Liver (tissue), 9 donors: ENCODE results near the gene MGA. TPM values are rescaled to one million over a fixed set of nuclear protein-coding genes. Genes with fewer than 3 reads are reported as not detected.

ENCODE experiments used
- DNase-seq: peaks from one replicate; pipeline ENCODE4 v3.0.0-alpha.2; 2017; ENCODE audit warnings: low spot score
- H3K27ac ChIP-seq, 2 donors: one replicate each; pipeline ENCODE4 v1.7.0; 2013; ENCODE audit warnings: inconsistent platforms in 2 of 2, low read length in 2 of 2, control low read depth in 1 of 2, low read depth in 1 of 2, mild to moderate bottlenecking in 1 of 2
- H3K27me3 ChIP-seq, 4 donors: one replicate each; pipeline versions ENCODE4 v1.6.1 to v1.7.0; 2013; ENCODE audit warnings: low read length in 3 of 4, inconsistent platforms in 1 of 4, mild to moderate bottlenecking in 1 of 4, moderate library complexity in 1 of 4; ENCODE audit not compliant: control insufficient read depth in 4 of 4, insufficient read depth in 4 of 4
- H3K36me3 ChIP-seq, 4 donors: one replicate each; pipeline versions ENCODE4 v1.6.1 to v1.7.0; 2013; ENCODE audit warnings: low read length in 3 of 4, mild to moderate bottlenecking in 3 of 4, low read depth in 1 of 4, moderate library complexity in 1 of 4; ENCODE audit not compliant: control insufficient read depth in 4 of 4, insufficient read depth in 3 of 4
- H3K4me1 ChIP-seq, 4 donors: one replicate each; pipeline versions ENCODE4 v1.6.1 to v1.7.0; 2013; ENCODE audit warnings: low read length in 3 of 4, mild to moderate bottlenecking in 3 of 4, moderate library complexity in 1 of 4; ENCODE audit not compliant: control insufficient read depth in 4 of 4, insufficient read depth in 4 of 4
- H3K4me3 ChIP-seq, 3 donors: one replicate each; pipeline versions ENCODE4 v1.6.1 to v1.7.0; 2013; ENCODE audit warnings: low read length in 3 of 3, control low read depth in 1 of 3, low read depth in 1 of 3, mild to moderate bottlenecking in 1 of 3
- H3K9ac ChIP-seq, 2 donors: one replicate each; pipeline ENCODE4 v1.7.0; 2013; ENCODE audit warnings: low read length in 2 of 2, mild to moderate bottlenecking in 2 of 2, moderate library complexity in 2 of 2, control low read depth in 1 of 2, low read depth in 1 of 2
- H3K9me3 ChIP-seq, 4 donors: one replicate each; pipeline versions ENCODE4 v1.6.1 to v1.7.0; 2013; ENCODE audit warnings: low read length in 3 of 4; ENCODE audit not compliant: control insufficient read depth in 4 of 4
- CTCF ChIP-seq: fragments of 150-350 bp; IDR thresholded peaks from 2 replicates; pipeline ENCODE4 v1.5.1; 2017; ENCODE audit warnings: improper control_type of control experiment, low read depth, low read length; ENCODE audit not compliant: missing input control
- EGR1 ChIP-seq, 2 donors: IDR thresholded peaks; 2 replicates each; pipeline ENCODE4 v1.6.1; 2016 to 2018; ENCODE audit warnings: antibody characterized with exemption in 2 of 2, low read depth in 2 of 2
- FOXA1 ChIP-seq: IDR thresholded peaks from 2 replicates; pipeline ENCODE4 v1.6.1; 2016; ENCODE audit warnings: antibody characterized with exemption
- FOXA2 ChIP-seq: IDR thresholded peaks from 2 replicates; pipeline ENCODE4 v1.6.1; 2016; ENCODE audit warnings: antibody characterized with exemption
- HNF4A ChIP-seq, 2 donors: conservative IDR thresholded peaks; 2 replicates each; pipeline ENCODE4 v1.6.1; 2016; ENCODE audit warnings: antibody characterized with exemption in 2 of 2, mild to moderate bottlenecking in 2 of 2
- HNF4G ChIP-seq: IDR thresholded peaks from 2 replicates; pipeline ENCODE4 v1.6.1; 2016; ENCODE audit warnings: antibody characterized with exemption
- JUND ChIP-seq, 2 donors: IDR thresholded peaks; 2 replicates each; pipeline ENCODE4 v1.6.1; 2016; ENCODE audit warnings: antibody characterized with exemption in 2 of 2
- MAX ChIP-seq: IDR thresholded peaks from 2 replicates; pipeline ENCODE4 v1.6.1; 2016; ENCODE audit warnings: antibody characterized with exemption
- NR2F2 ChIP-seq: IDR thresholded peaks from 2 replicates; pipeline ENCODE4 v1.6.1; 2016; ENCODE audit warnings: antibody characterized with exemption
- RAD21 ChIP-seq, 2 donors: IDR thresholded peaks; 2 replicates each; pipeline ENCODE4 v1.6.1; 2016; ENCODE audit warnings: antibody characterized with exemption in 2 of 2, mild to moderate bottlenecking in 2 of 2
- RXRA ChIP-seq, 2 donors: IDR thresholded peaks; 2 replicates each; pipeline ENCODE4 v1.6.1; 2017 to 2018; ENCODE audit warnings: antibody characterized with exemption in 2 of 2, mild to moderate bottlenecking in 1 of 2
- SP1 ChIP-seq: IDR thresholded peaks from 2 replicates; pipeline ENCODE4 v1.6.1; 2018; ENCODE audit warnings: antibody characterized with exemption, mild to moderate bottlenecking
- TAF1 ChIP-seq: conservative IDR thresholded peaks from 2 replicates; pipeline ENCODE4 v1.6.1; 2016; ENCODE audit warnings: antibody characterized with exemption, mild to moderate bottlenecking
- YY1 ChIP-seq: IDR thresholded peaks from 2 replicates; pipeline ENCODE4 v1.6.1; 2016; ENCODE audit warnings: antibody characterized with exemption, mild to moderate bottlenecking
- ZBTB33 ChIP-seq: IDR thresholded peaks from 2 replicates; pipeline ENCODE4 v1.6.1; 2016; ENCODE audit warnings: antibody characterized with exemption
- WGBS: extraction: QIAGEN DNeasy Blood & Tissue Kit; methylation state at CpG from one replicate; pipeline ENCODE4 v1.1.7; 2013; 5-methylcytosine and 5-hydroxymethylcytosine counted together
- polyA plus RNA-seq, 2 donors: library from polyadenylated mRNA; stranded (reverse) in 1 of 2; unstranded in 1 of 2; fragments of 200-250 nt in 1 of 2; fragments of >200 nt in 1 of 2; fragmentation: Nextera tagmentation in 1 of 2; extraction: Ambion mirVana in 1 of 2; gene quantifications; one replicate each; pipeline versions ENCODE4 v1.2.1 to v1.2.3, GENCODE V29; 2013 to 2015
- total RNA-seq, 2 donors: library from RNA; depleted of rRNA; stranded (reverse); fragments of >200 nt; gene quantifications; one replicate each; pipeline ENCODE4 v1.2.3, GENCODE V29; 2014
- TF ChIP-seq, protein P1 (sequence below): IDR thresholded peaks from 2 replicates; pipeline ENCODE4 v1.6.1; 2016; ENCODE audit warnings: antibody characterized with exemption
- TF ChIP-seq, protein P2 (sequence below): IDR thresholded peaks from 2 replicates; pipeline ENCODE4 v1.6.1; 2016; ENCODE audit warnings: antibody characterized with exemption, mild to moderate bottlenecking
- donor health status: healthy.
- donor health status: healthy.
- donor health status: healthy.
- donor health status: healthy.
- donor health status: healthy.

Gene MGA
- total and polyA plus RNA-seq, 4 donors: 2.1 to 33.5 (median 13.2) TPM

DNA sequence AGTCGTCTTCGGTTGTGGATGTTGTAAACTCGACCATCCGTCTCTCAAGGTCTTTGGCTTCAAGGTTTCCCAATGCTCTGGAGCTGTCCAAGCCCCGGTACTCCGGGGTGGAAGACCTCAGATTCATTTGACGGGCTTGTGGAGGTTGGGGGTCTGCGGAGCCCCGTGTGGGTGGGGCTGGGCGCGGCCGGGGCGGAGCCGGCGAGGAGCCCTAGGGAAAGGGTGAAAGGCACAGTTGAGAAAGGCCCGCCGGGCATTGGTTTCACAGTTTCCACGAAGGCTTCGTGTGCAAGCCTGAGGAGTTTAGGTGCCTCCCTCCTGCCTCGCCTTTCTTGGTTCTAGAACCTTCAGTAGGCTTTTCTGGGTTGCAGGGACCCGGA, 360 bp upstream of the MGA start:
- 30% methylated on average over 21 of the region's 21 CpGs for WGBS
- no peak overlapping the region for H3K9ac ChIP-seq
- no peak for DNase-seq
- peaks cover 7 to 27% (median 16%) of the 10 kb centered on the region in 4 donors for H3K4me1 ChIP-seq
- TF ChIP-seq CTCF: no peak
- TF ChIP-seq TAF1: no peak
- TF ChIP-seq HNF4A (conservative IDR thresholded peaks at IDR 0.05): no peak
- TF ChIP-seq ZBTB33: no peak
- no peak for TF ChIP-seq HNF4G
- no peak for TF ChIP-seq EGR1 (IDR thresholded peaks at IDR 0.05; ENCODE audit: low read depth in 2 of 2)
- TF ChIP-seq YY1: no peak
- no peak for TF ChIP-seq NR2F2
- TF ChIP-seq RAD21 (IDR thresholded peaks at IDR 0.05): no peak
- TF ChIP-seq, protein P1, sequence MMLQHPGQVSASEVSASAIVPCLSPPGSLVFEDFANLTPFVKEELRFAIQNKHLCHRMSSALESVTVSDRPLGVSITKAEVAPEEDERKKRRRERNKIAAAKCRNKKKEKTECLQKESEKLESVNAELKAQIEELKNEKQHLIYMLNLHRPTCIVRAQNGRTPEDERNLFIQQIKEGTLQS: no peak
- TF ChIP-seq SP1: no peak
- TF ChIP-seq JUND (IDR thresholded peaks at IDR 0.05): no peak
- TF ChIP-seq FOXA1: no peak
- TF ChIP-seq MAX: no peak
- TF ChIP-seq FOXA2: no peak
- TF ChIP-seq, protein P2, sequence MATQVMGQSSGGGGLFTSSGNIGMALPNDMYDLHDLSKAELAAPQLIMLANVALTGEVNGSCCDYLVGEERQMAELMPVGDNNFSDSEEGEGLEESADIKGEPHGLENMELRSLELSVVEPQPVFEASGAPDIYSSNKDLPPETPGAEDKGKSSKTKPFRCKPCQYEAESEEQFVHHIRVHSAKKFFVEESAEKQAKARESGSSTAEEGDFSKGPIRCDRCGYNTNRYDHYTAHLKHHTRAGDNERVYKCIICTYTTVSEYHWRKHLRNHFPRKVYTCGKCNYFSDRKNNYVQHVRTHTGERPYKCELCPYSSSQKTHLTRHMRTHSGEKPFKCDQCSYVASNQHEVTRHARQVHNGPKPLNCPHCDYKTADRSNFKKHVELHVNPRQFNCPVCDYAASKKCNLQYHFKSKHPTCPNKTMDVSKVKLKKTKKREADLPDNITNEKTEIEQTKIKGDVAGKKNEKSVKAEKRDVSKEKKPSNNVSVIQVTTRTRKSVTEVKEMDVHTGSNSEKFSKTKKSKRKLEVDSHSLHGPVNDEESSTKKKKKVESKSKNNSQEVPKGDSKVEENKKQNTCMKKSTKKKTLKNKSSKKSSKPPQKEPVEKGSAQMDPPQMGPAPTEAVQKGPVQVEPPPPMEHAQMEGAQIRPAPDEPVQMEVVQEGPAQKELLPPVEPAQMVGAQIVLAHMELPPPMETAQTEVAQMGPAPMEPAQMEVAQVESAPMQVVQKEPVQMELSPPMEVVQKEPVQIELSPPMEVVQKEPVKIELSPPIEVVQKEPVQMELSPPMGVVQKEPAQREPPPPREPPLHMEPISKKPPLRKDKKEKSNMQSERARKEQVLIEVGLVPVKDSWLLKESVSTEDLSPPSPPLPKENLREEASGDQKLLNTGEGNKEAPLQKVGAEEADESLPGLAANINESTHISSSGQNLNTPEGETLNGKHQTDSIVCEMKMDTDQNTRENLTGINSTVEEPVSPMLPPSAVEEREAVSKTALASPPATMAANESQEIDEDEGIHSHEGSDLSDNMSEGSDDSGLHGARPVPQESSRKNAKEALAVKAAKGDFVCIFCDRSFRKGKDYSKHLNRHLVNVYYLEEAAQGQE: no peak
- H3K36me3 ChIP-seq: no peaks in the 10 kb centered on the region
- H3K9me3 ChIP-seq: no peaks in the 10 kb centered on the region
- no peaks in the 10 kb centered on the region for H3K27me3 ChIP-seq
- peak overlapping the region; percentile 3 to 53 (median 47) for H3K4me3 ChIP-seq
- peak overlapping the region; percentile 67 to 90 for H3K27ac ChIP-seq

DNA sequence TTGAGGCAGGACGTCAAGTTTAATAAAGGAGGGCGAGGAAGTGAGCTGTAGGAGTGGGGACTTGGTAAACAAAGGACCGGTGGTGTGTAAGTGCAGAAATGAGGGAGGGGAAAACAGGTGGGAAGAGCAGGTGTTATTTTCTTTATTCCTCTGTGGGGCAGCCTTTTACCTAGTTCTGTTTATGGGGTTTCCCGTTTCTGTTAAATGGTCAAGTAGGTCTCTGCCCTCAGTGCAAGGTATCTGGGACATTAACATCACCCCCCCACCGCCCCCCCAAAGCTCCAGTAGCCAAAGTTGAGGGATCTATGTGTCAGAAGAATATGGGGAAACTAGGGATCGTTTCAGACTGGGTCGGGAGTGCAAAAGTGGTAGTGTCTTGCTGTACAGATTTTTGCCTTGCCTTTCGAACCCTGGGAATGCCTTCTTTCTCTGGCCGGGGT, 893 bp downstream of the MGA start:
- Histone ChIP-seq H3K27me3 (no peaks in the 10 kb centered on the region), H3K4me3 (peak overlapping the region; percentile 45 to 62 (median 53)), H3K27ac (peak overlapping the region; percentile 67 to 90), H3K9ac (peak overlapping the region; percentile 15 to 58), H3K4me1 (peaks cover 7 to 27% (median 18%) of the 10 kb centered on the region in 4 donors), H3K9me3 (no peaks in the 10 kb centered on the region), H3K36me3 (no peaks in the 10 kb centered on the region)
- TF ChIP-seq RXRA (IDR thresholded peaks at IDR 0.05): no peak
- TF ChIP-seq MAX: no peak
- TF ChIP-seq JUND (IDR thresholded peaks at IDR 0.05): no peak
- no peak for TF ChIP-seq TAF1
- WGBS: 6% methylated on average over 9 of the region's 9 CpGs
- DNase-seq: peak; percentile 34
